ENCODE measurements around the gene ACTR3C.
A peak's percentile ranks its signal among the peaks of the same experiment; 100 is the strongest.
"Not testable (repeated sequence)": the region's sequence is repeated elsewhere in the genome, so short reads cannot be mapped to it uniquely, and the experiment has no call there.

ACTR3C gene

GRCh38 chr7:150276132-150276695 is 47.1 kb downstream of the ACTR3C start:
- DNase-seq = not testable (repeated sequence)
- intact Hi-C loops (cut with DNase I; ENCODE audit: low total_unique reads) = loop anchor here (10.0 kb wide), 1 partner anchor 391 kb away; no protein-coding TSS in a partner anchor
- peak; percentile 73 to 76 for TF ChIP-seq CTCF (IDR thresholded peaks at IDR 0.05)

GRCh38 chr7:150271898-150272297 is 51.4 kb downstream of the ACTR3C start:
- H3K4me1 ChIP-seq, DNase-seq, H3K9me3 ChIP-seq, H3K4me3 ChIP-seq, H3K36me3 ChIP-seq, H3K27me3 ChIP-seq, H3K27ac ChIP-seq: not testable (repeated sequence)
- intact Hi-C loops (cut with DNase I; ENCODE audit: low total_unique reads) = loop anchor here (10.0 kb wide), 1 partner anchor 387 kb away; no protein-coding TSS in a partner anchor

More at GRCh38 chr7:150276132-150276695, 47.1 kb downstream of the ACTR3C start:
- H3K9me3 ChIP-seq, H3K27me3 ChIP-seq, H3K36me3 ChIP-seq, H3K27ac ChIP-seq, H3K4me1 ChIP-seq, H3K4me3 ChIP-seq: not testable (repeated sequence)

GRCh38 chr7:150270101-150270824 is 53.1 kb downstream of the ACTR3C start:
- H3K4me3 ChIP-seq, H3K27me3 ChIP-seq, H3K27ac ChIP-seq, H3K9me3 ChIP-seq, H3K4me1 ChIP-seq, DNase-seq, H3K36me3 ChIP-seq: not testable (repeated sequence)
- intact Hi-C loops (cut with DNase I; ENCODE audit: low total_unique reads) = loop anchor here (10.0 kb wide), 1 partner anchor 385 kb away; no protein-coding TSS in a partner anchor

GRCh38 chr7:150268798-150269197 is 54.5 kb downstream of the ACTR3C start:
- H3K27ac ChIP-seq = not testable (repeated sequence)

GRCh38 chr7:150268287-150268686 is 55.1 kb downstream of the ACTR3C start:
- DNase-seq; H3K4me3 ChIP-seq; H3K9me3 ChIP-seq; H3K36me3 ChIP-seq; intact Hi-C loops (cut with DNase I; ENCODE audit: low total_unique reads); H3K27me3 ChIP-seq; H3K4me1 ChIP-seq; H3K27ac ChIP-seq: not testable (repeated sequence)

More at GRCh38 chr7:150268798-150269197, 54.5 kb downstream of the ACTR3C start:
- H3K9me3 ChIP-seq; intact Hi-C loops (cut with DNase I; ENCODE audit: low total_unique reads); H3K4me1 ChIP-seq; H3K36me3 ChIP-seq; DNase-seq; H3K4me3 ChIP-seq; H3K27me3 ChIP-seq: not testable (repeated sequence)

GRCh38 chr7:150266953-150267665 is 56.2 kb downstream of the ACTR3C start:
- H3K9me3 ChIP-seq; H3K27me3 ChIP-seq; H3K4me3 ChIP-seq; H3K4me1 ChIP-seq; intact Hi-C loops (cut with DNase I; ENCODE audit: low total_unique reads); H3K36me3 ChIP-seq; H3K27ac ChIP-seq; DNase-seq: not testable (repeated sequence)

- intact Hi-C loops (cut with DNase I; ENCODE audit: low total_unique reads); H3K4me3 ChIP-seq; H3K36me3 ChIP-seq; DNase-seq; H3K4me1 ChIP-seq; H3K9me3 ChIP-seq; H3K27me3 ChIP-seq; H3K27ac ChIP-seq: not testable (repeated sequence)
These were observed 60.7 kb downstream of the ACTR3C start for GRCh38 chr7:150262656-150263055.

GRCh38 chr7:150247745-150248144 is 75.6 kb downstream of the ACTR3C start:
- not testable (repeated sequence) for DNase-seq

GRCh38 chr7:150245208-150245607 is 78.1 kb downstream of the ACTR3C start:
- H3K9me3 ChIP-seq; DNase-seq; H3K27me3 ChIP-seq; H3K4me3 ChIP-seq; H3K4me1 ChIP-seq; H3K36me3 ChIP-seq; H3K27ac ChIP-seq; intact Hi-C loops (cut with DNase I; ENCODE audit: low total_unique reads): not testable (repeated sequence)

More at GRCh38 chr7:150247745-150248144, 75.6 kb downstream of the ACTR3C start:
- H3K9me3 ChIP-seq; H3K27ac ChIP-seq; intact Hi-C loops (cut with DNase I; ENCODE audit: low total_unique reads); H3K4me1 ChIP-seq; H3K27me3 ChIP-seq; H3K4me3 ChIP-seq; H3K36me3 ChIP-seq: not testable (repeated sequence)

GRCh38 chr7:150242935-150243334 is 80.4 kb downstream of the ACTR3C start:
- intact Hi-C loops (cut with DNase I; ENCODE audit: low total_unique reads); H3K27ac ChIP-seq; DNase-seq; H3K36me3 ChIP-seq; H3K4me3 ChIP-seq; H3K9me3 ChIP-seq; H3K27me3 ChIP-seq; H3K4me1 ChIP-seq: not testable (repeated sequence)

- H3K36me3 ChIP-seq; H3K4me3 ChIP-seq; H3K27ac ChIP-seq; H3K4me1 ChIP-seq; intact Hi-C loops (cut with DNase I; ENCODE audit: low total_unique reads); H3K27me3 ChIP-seq; H3K9me3 ChIP-seq; DNase-seq: not testable (repeated sequence)
These were observed 97.9 kb downstream of the ACTR3C start for GRCh38 chr7:150225444-150225843.

GRCh38 chr7:150222083-150222972 is 101.0 kb downstream of the ACTR3C start:
- H3K4me3 ChIP-seq; H3K9me3 ChIP-seq; H3K27ac ChIP-seq; H3K27me3 ChIP-seq; DNase-seq; H3K36me3 ChIP-seq; intact Hi-C loops (cut with DNase I; ENCODE audit: low total_unique reads); H3K4me1 ChIP-seq: not testable (repeated sequence)

Data from tibial artery (tissue), 4 donors.